Testis (tissue), 3 donors: ENCODE data around the gene SRSF8. TPM values are rescaled to one million over a fixed set of nuclear protein-coding genes. Genes with fewer than 3 reads are reported as not detected.
"Not testable (repeated sequence)": the region's sequence is repeated elsewhere in the genome, so short reads cannot be mapped to it uniquely, and the experiment has no call there.

Experiments used
- DNase-seq: peaks from one replicate; pipeline ENCODE4 v3.0.0-alpha.2; 2019
- H3K27ac ChIP-seq, 2 donors: fragments of 200-600 bp; sonication (generic); one replicate each; pipeline ENCODE4 v1.5.1; 2019
- H3K27me3 ChIP-seq: fragments of 200-600 bp; sonication (generic); one replicate; pipeline ENCODE4 v1.5.1; 2019
- H3K36me3 ChIP-seq: fragments of 200-600 bp; sonication (generic); one replicate; pipeline ENCODE4 v1.5.1; 2017; ENCODE audit warnings: low read depth; ENCODE audit errors: missing control alignments
- H3K4me1 ChIP-seq: fragments of 200-600 bp; sonication (generic); one replicate; pipeline ENCODE4 v1.5.1; 2019
- H3K4me3 ChIP-seq, 2 donors: fragments of 200-600 bp; sonication (generic); one replicate each; pipeline ENCODE4 v1.5.1; 2017 to 2019
- H3K9me3 ChIP-seq: fragments of 200-600 bp; sonication (generic); one replicate; pipeline ENCODE4 v1.5.1; 2017
- CTCF ChIP-seq, 3 experiments: fragments of 450-650 bp in 2 of 3; fragments of 200-600 bp in 1 of 3; sonication (generic) in 1 of 3; IDR thresholded peaks; one replicate each; pipeline ENCODE4 v1.5.1; 2016 to 2019; ENCODE audit warnings: antibody characterized with exemption in 3 of 3, mild to moderate bottlenecking in 2 of 3, moderate library complexity in 1 of 3
- POLR2A ChIP-seq: fragments of 450-650 bp; IDR thresholded peaks from one replicate; pipeline ENCODE4 v1.6.1; 2017; ENCODE audit warnings: antibody characterized with exemption, mild to moderate bottlenecking, moderate library complexity
- WGBS, 2 donors: methylation state at CpG; one replicate each; pipeline ENCODE4 v1.1.5; 2018; 5-methylcytosine and 5-hydroxymethylcytosine counted together
- intact Hi-C: fragments of 100-400 bp; cut with DNase I; formaldehyde crosslinking; loops from one replicate; pipeline ENCODE4 v1.15.1; 2023; ENCODE audit warnings: low total_unique reads
- polyA plus RNA-seq: library from polyadenylated mRNA; stranded (reverse); fragments of 350-450 nt; fragmentation: Illumina TruSeq; extraction: RNeasy Lipid Tissue Mini Kit (QIAGEN cat#74804); gene quantifications from one replicate; pipeline ENCODE4 v1.2.3, GENCODE V29; 2014; ENCODE audit warnings: low read depth, low replicate concordance; ENCODE audit not compliant: insufficient read depth
- total RNA-seq, 2 donors: library from RNA; depleted of rRNA; stranded (reverse); fragments of >200 nt; gene quantifications; one replicate each; pipeline ENCODE4 v1.2.3, GENCODE V29; 2016

Gene SRSF8
- total and polyA plus RNA-seq, 3 donors from 2014 or later = 30.0 to 37.2 (median 32.5) TPM

- no peak for DNase-seq
These were observed 31.4 kb upstream of the SRSF8 start for GRCh38 chr11:95035316-95035715.

GRCh38 chr11:95037356-95038035 lies 29.2 kb upstream of the SRSF8 start:
- H3K27me3 ChIP-seq, H3K9me3 ChIP-seq, H3K36me3 ChIP-seq, H3K27ac ChIP-seq, H3K4me1 ChIP-seq, intact Hi-C loops: not testable (repeated sequence)
- peak overlapping the region; percentile 46 to 63 for H3K4me3 ChIP-seq
- WGBS, 2 donors = 20 to 32% methylated on average over 8 to 45 of the region's 71 CpGs
- peak; percentile 25 for DNase-seq

More at GRCh38 chr11:95035316-95035715, 31.4 kb upstream of the SRSF8 start:
- Histone ChIP-seq H3K4me1 (no peaks in the 10 kb centered on the region), H3K27ac (no peak overlapping the region), H3K4me3 (no peak overlapping the region), H3K27me3 (no peaks in the 10 kb centered on the region), H3K9me3 (no peaks in the 10 kb centered on the region), H3K36me3 (no peaks in the 10 kb centered on the region)
- WGBS, 2 donors = 71 to 74% methylated on average over 2 of the region's 2 CpGs
- TF ChIP-seq POLR2A (no peak), CTCF (IDR thresholded peaks at IDR 0.05) (no peak)
- intact Hi-C loops = no loop called here

- no peak for DNase-seq
- Histone ChIP-seq H3K27me3 (no peaks in the 10 kb centered on the region), H3K4me1 (no peaks in the 10 kb centered on the region), H3K9me3 (no peaks in the 10 kb centered on the region), H3K4me3 (no peak overlapping the region), H3K27ac (no peak overlapping the region), H3K36me3 (no peaks in the 10 kb centered on the region)
- 94 to 96% methylated on average over 1 of the region's 1 CpG for WGBS, 2 donors
- intact Hi-C loops = no loop called here
- TF ChIP-seq CTCF (IDR thresholded peaks at IDR 0.05) = no peak
- no peak for TF ChIP-seq POLR2A
These were observed 24.5 kb upstream of the SRSF8 start for GRCh38 chr11:95042239-95042638.

- TF ChIP-seq POLR2A = no peak
- no peak for TF ChIP-seq CTCF (IDR thresholded peaks at IDR 0.05)
- Histone ChIP-seq H3K27me3 (no peaks in the 10 kb centered on the region), H3K9me3 (no peaks in the 10 kb centered on the region), H3K4me1 (no peaks in the 10 kb centered on the region), H3K4me3 (no peak overlapping the region), H3K27ac (no peak overlapping the region), H3K36me3 (no peaks in the 10 kb centered on the region)
- intact Hi-C loops = no loop called here
- DNase-seq = no peak
- WGBS, 2 donors = 89 to 90% methylated on average over 3 of the region's 3 CpGs
These were observed 23.8 kb upstream of the SRSF8 start for GRCh38 chr11:95042906-95043305.

- TF ChIP-seq CTCF (IDR thresholded peaks at IDR 0.05) = no peak
- no peak for TF ChIP-seq POLR2A
- intact Hi-C loops = no loop called here
- H3K27me3 ChIP-seq = no peaks in the 10 kb centered on the region
- H3K27ac ChIP-seq = no peak overlapping the region
- WGBS, 2 donors = 77 to 81% methylated on average over 4 of the region's 4 CpGs
- H3K36me3 ChIP-seq = no peaks in the 10 kb centered on the region
- H3K9me3 ChIP-seq = no peaks in the 10 kb centered on the region
- H3K4me3 ChIP-seq = no peak overlapping the region
- H3K4me1 ChIP-seq = no peaks in the 10 kb centered on the region
- no peak for DNase-seq
These were observed 22.7 kb upstream of the SRSF8 start for GRCh38 chr11:95044010-95044409.
